HG03457 (cell line): ENCODE measurements around the gene VPS37D.
A peak's percentile ranks its signal among the peaks of the same experiment; 100 is the strongest.
"Not testable (repeated sequence)": the region's sequence is repeated elsewhere in the genome, so short reads cannot be mapped to it uniquely, and the experiment has no call there.

Experiments used
- ATAC-seq: cut with Tn5 transposase; IDR thresholded peaks from one replicate; pipeline ENCODE4 v1.9.1; 2021; ENCODE audit warnings: moderate number of reproducible peaks; ENCODE audit not compliant: unreplicated experiment

Gene VPS37D

DNA sequence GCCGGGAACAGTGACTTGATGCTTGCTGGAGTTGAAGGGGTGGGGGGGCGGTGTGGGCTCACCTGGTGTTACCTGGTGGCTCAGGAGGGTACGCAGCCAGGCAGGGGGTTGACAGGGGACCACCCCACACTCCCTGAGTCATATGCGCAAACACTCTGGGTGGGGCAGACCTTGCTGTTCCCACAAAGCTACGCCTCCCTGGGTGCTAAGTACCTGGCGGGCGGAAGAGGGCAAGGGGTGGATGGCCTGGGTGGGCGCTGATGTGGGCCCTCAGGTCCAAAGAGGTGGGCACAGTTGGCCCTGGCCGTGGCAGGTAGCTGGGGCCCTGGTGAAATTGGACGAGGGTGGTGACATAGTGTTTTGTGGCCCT lies 37.9 kb downstream of the VPS37D start:
- no peak for ATAC-seq

DNA sequence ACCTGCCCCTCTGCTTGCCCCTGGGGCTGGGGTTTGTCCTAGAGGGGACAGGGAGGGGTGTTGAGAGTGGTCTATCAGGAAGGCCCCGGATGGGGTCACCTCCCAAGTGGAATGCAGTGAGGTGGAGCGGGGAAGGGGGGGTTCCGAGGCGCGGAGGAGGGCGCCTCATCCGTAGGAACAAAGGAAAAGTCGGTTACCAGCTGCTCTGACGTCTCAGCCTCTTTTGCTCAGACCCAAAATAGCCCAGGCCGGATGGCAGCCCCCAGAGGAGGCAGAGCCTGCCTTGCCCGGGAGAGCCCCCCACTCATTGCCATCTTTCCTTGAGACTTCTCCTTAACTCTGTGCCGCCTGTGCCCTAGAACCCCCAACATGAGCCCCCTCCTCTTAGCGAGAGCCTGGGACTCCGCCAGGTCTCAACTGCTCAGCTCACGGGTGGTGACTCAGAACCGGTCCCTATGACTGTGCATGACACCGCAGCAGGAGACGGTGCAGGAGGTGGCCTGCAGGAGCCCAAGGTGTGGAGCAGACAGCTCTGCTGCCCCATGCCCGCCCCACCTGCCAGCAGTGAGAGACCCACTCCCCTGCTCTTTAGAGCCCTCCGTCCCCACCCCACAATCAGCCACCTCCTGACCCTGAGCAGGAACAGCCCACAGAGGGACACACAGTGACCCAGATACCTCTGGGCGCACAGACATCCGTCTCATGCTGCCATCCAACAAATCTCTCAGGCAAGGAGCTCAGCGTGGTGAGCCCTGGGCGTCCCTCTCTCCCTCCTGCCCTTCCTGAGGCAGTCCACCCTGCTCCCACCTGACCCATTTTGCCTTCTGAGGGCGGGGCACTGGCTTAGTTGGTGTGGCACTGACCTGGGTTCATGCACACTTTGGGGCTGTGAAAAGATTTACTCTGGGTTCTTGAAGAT lies 38.8 kb downstream of the VPS37D start:
- no peak for ATAC-seq

DNA sequence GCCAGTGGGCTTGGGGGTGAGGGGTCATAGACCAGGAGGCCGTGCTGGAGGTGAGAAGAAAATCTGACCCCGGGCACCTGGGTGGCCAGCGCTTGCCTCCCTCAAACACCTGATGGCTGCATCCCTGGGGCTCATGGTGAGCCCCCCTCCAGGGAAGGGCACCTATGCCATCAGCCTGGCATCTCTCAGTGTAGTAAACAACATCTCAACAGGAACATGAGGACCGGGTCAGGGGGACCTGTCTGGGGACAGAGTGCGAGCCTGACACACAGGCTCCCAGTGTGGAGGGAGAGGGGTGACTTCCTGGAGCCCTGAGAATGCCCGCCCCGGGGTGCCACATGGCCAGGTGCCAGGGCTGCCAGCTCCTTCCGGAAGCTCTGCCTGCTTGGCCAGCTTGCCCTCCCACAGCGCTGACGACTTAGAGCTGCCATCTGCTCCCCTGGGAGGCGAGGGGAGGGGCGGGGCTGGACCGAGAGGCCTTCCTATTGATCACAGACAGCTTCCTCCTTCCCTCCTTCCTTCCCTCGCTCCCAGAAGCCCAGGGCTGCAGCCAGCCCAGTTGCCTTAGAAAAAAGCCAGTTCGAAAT lies 39.5 kb downstream of the VPS37D start:
- ATAC-seq = no peak

- ATAC-seq = no peak
These were observed 41.4 kb downstream of the VPS37D start for GRCh38 chr7:73708961-73709549.

- no peak for ATAC-seq
These were observed 45.1 kb downstream of the VPS37D start for GRCh38 chr7:73712773-73713172.

- not testable (repeated sequence) for ATAC-seq
These were observed 45.7 kb downstream of the VPS37D start for GRCh38 chr7:73713319-73713718.

DNA sequence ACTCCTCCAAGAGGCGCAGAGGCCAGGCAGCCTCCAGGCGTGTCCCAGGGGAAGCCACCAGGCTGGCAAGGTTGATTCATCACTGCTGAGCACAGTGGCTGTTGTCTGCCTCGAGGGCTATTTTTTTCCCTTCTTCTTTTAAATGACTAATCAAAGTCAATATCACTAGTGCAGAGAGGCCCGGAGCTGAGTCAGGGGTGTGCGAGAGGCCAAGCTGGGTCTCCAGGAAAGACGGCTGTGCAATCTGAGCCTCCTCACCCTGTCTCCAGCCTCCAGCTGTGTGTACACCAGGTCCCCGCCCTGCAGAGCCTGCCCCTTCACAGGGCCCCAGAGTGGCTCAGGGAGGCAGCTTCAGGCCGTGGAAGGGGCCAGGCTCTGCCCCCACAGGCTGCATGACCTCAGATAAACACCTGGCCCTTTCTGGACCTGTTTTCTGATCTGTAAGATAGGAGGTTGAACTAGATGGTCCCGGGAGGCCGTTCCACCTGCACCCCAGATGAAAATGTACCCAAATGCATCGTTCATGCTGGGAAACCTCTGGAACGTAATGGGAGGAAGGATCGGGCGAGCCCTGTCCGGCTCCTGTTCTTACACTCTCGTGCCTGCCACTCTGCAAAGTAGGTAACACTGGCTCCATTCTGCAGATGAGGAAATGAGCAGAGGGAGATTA lies 48.2 kb downstream of the VPS37D start:
- no peak for ATAC-seq

DNA sequence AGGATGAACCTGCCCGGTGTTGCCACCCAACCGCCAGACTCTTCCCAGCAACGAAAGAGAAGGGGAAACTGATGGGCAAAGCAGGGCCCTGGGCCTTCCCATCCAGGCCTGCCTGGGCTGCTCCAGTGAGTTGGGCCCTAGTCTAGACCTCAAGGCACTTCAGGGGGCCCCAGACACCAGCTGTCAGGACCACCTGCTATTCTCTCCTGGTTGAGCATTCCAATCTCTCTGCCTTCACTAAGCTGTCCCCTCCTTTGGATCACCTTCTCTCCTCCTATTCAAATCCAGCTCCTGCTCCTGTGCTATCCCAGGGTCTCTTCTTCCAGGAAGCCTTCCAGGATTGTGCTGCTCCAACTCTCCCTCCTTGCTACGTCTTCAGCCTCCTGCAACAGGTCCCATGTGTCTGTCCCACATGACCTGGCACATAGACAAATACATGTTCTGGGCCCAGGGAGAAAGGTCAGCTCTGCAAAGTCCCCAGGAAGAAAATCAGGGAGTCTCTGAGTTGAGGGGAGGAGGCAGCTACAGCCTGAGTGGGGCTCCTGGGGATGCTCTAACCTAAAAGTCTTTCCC lies 48.8 kb downstream of the VPS37D start:
- no peak for ATAC-seq

DNA sequence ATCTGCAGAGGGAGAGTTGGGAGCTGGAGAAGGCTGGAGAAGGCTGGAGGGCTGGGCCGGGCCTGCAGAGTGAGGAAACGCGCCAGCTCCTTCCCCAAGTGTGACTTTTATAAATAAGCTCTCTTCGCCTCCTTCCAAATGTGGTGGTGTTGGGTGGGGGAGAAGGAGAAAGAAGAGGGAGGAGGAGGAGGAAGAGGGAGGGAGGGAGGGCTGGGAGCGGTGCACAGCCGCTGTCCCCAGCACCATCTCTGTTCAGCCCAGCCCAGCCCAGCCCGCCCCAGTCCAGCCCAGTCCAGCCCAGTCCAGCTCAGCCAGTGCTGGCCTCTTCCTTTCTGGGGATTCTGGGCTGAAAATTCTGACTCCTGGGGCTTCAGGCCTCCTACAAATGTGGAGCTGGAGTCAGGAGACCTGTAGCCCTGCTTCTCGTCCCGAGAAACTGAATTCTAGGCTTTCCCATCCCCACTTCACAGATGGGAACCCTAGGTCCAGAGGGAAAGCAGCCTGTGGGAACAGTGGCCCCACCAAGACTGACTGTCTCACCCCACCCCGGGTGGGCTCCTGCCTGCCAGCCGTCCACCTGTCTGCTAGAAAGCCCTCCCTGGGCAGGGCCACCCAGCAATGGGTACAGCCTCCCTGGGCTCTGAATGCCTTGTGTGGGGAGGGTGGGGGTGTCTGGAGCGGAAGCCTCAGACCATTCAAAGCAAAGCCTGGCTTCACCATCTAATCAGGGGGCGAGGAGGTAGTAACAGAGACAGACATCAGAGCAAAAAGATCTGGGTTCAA lies 49.6 kb downstream of the VPS37D start:
- ATAC-seq = no peak

DNA sequence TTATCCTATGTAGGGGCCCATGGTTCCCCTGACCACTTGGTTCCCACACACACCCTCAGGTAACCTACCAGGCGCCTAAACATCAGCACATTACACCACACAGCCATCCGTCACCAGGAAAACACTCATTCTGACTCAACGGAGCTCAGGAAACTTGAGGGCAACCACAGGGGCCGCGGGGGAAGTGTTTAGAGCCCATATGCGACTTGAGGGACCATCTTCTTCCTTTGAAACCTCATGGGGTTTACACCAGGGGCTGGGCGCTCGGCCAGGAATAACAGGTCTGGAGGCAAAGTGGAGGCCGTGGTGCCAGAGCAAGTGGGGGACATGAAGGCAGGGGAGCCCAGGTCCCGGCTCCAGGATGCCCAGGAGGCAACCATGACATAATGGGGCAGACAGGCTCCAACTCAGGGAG lies 50.4 kb downstream of the VPS37D start:
- no peak for ATAC-seq

GRCh38 chr7:73718438-73718881 lies 50.8 kb downstream of the VPS37D start:
- no peak for ATAC-seq

- ATAC-seq = peak; percentile 45
These were observed 51.5 kb downstream of the VPS37D start, which contains the start of gene STX1A for GRCh38 chr7:73718905-73719805. Gene STX1A (minus strand): TSS chr7:73719669. CDS start chr7:73719631, 38 bp downstream.

DNA sequence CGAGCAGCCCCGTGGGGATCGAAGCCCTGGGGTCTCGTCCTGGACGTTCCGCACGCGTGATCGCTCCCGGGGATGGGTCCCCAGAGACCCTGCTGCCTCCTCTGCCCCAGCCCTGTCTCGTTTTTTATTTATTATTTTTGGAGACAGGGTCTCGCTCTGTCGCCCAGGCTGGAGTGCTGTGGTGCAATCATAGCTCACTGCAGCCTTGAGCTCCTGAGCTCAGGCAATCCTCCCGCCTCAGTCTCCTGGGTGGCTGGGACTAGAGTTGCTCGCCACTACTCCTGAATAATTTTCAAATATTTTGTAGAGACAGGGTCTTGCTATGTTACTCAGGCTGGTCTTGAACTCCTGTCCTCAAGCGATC lies 52.2 kb downstream of the VPS37D start:
- no peak for ATAC-seq

GRCh38 chr7:73720443-73720842 lies 52.8 kb downstream of the VPS37D start:
- not testable (repeated sequence) for ATAC-seq

- no peak for ATAC-seq
These were observed 53.8 kb downstream of the VPS37D start for GRCh38 chr7:73721377-73721817.
